Panc1 (cell line): ENCODE data around the gene GPR18. TPM values are rescaled to one million over a fixed set of nuclear protein-coding genes. Genes with fewer than 3 reads are reported as not detected.

Experiments
- ATAC-seq: fragments of 200-7000 bp; cut with Tn5 transposase; 2 replicates; pipeline ENCODE4 v1.9.1; 2020; ENCODE audit warnings: mild to moderate bottlenecking, moderate library complexity
- BruUV-seq: library from RNA; stranded (reverse); fragments of 400-500 nt; replicated peaks from 2 replicates; lab custom pipeline; 2021; lab: Mats Ljungman, UMichigan
- CTCF ChIA-PET: fragments of 300-600 bp; sonication (Branson Sonifier 250); formaldehyde crosslinking; loops from one replicate; lab custom pipeline; 2022; ENCODE audit warnings: antibody characterized with exemption; lab: Charles Lee
- POLR2A ChIA-PET: fragments of 300-600 bp; sonication (Branson Sonifier 250); formaldehyde crosslinking; loops from one replicate; lab custom pipeline; 2022; ENCODE audit warnings: antibody characterized with exemption; lab: Charles Lee
- DNase-seq: peaks from one replicate; pipeline ENCODE4 v3.0.0-alpha.2; 2010; ENCODE audit warnings: low read depth, low spot score
- H3K27ac ChIP-seq: 2 replicates; pipeline ENCODE4 v1.5.1; 2011; ENCODE audit warnings: mild to moderate bottlenecking, low read length, inconsistent platforms
- H3K27me3 ChIP-seq: fragments of 200-500 bp; sonication (Bioruptor generic); 2 replicates; pipeline ENCODE4 v1.6.0; 2014; ENCODE audit warnings: low read length, inconsistent platforms; ENCODE audit not compliant: control insufficient read depth, insufficient read depth
- H3K36me3 ChIP-seq: fragments of 200-500 bp; sonication (Bioruptor generic); 2 replicates; pipeline ENCODE4 v1.5.1; 2014; ENCODE audit warnings: inconsistent platforms, mild to moderate bottlenecking, low read length, moderate library complexity; ENCODE audit not compliant: control insufficient read depth, insufficient read depth
- H3K4me1 ChIP-seq: 2 replicates; pipeline ENCODE4 v1.5.1; 2011; ENCODE audit warnings: inconsistent platforms, mild to moderate bottlenecking, low read length, moderate library complexity; ENCODE audit not compliant: control insufficient read depth, insufficient read depth
- H3K4me3 ChIP-seq, 2 experiments: 2 replicates each; pipeline ENCODE4 v1.5.1; 2011 to 2012; ENCODE audit warnings: low read depth in 2 of 2, low read length in 2 of 2, mild to moderate bottlenecking in 2 of 2, inconsistent platforms in 1 of 2, moderate library complexity in 1 of 2
- H3K9me3 ChIP-seq: fragments of 200-500 bp; sonication (Bioruptor generic); 2 replicates; pipeline ENCODE4 v1.5.1; 2014; ENCODE audit warnings: low read depth, mild to moderate bottlenecking, inconsistent platforms, low read length, moderate library complexity; ENCODE audit not compliant: control insufficient read depth, insufficient read depth
- POLR2AphosphoS5 ChIP-seq: IDR thresholded peaks from 2 replicates; pipeline ENCODE4 v1.6.1; 2012; ENCODE audit warnings: mild to moderate bottlenecking, low read depth, low read length, moderate library complexity
- SIN3A ChIP-seq: IDR thresholded peaks from 2 replicates; pipeline ENCODE4 v1.6.1; 2012; ENCODE audit warnings: low read depth, mild to moderate bottlenecking, low read length, moderate library complexity, borderline replicate concordance; ENCODE audit not compliant: insufficient read depth
- TCF7L2 ChIP-seq: IDR thresholded peaks from 2 replicates; pipeline ENCODE4 v1.6.1; 2011; ENCODE audit warnings: mild to moderate bottlenecking, low read depth, low read length, inconsistent platforms
- in situ Hi-C: cut with HindIII; loops from 2 replicates; pipeline ENCODE4 v1.10.0; 2016; ENCODE audit warnings: low sequenced_read_pairs, low pct_unique_long_range_greater_than_20kb
- intact Hi-C: fragments of 100-400 bp; cut with micrococcal nuclease; formaldehyde crosslinking; loops from one replicate; pipeline ENCODE4 v1.10.0; 2022; ENCODE audit not compliant: unreplicated experiment
- total RNA-seq: library from RNA; stranded (reverse); gene quantifications from one replicate; pipeline ENCODE4 v1.2.1, GENCODE V29; 2021; ENCODE audit not compliant: unreplicated experiment
- TF ChIP-seq, protein P1 (sequence below): fragments of 450-650 bp; IDR thresholded peaks from 2 replicates; pipeline ENCODE4 v1.5.1; 2017; ENCODE audit warnings: mild to moderate bottlenecking
- TF ChIP-seq, protein P2 (sequence below), 2 experiments: IDR thresholded peaks; 2 replicates each; pipeline ENCODE4 v1.6.1; 2011 to 2012; ENCODE audit warnings: low read depth in 2 of 2, control low read depth in 1 of 2, low read length in 1 of 2, mild to moderate bottlenecking in 1 of 2, moderate library complexity in 1 of 2; ENCODE audit not compliant: insufficient read depth in 1 of 2

GPR18 gene
- total RNA-seq, 1 experiment from 2014 or later: not detected

DNA sequence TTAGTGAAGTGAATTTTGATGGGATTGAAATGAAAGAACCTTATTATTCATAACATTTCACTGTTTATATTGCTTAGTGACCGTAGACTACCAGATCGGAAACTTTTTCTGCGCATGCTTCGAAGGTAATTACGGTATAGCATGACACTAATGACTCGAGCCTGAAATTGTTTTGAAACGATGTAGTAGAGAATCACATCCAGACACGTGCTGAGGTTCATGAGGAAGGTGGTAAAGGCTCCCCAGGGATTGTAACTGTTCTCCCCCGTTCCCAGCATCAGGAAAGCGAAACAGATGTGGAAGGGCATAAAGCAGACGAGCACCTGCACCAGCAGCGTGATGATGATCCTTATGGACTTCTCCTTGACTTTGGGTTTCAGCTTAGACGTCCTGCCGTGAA lies 3.3 kb downstream of the GPR18 start:
- POLR2A ChIA-PET: no interaction called here
- no peaks in the 10 kb centered on the region; the same call in 1 of the 2 replicates for H3K36me3 ChIP-seq
- H3K4me1 ChIP-seq: no peaks in the 10 kb centered on the region
- H3K27ac ChIP-seq: no peak overlapping the region
- no peak for TF ChIP-seq SIN3A
- TF ChIP-seq TCF7L2: no peak
- TF ChIP-seq, protein P1, sequence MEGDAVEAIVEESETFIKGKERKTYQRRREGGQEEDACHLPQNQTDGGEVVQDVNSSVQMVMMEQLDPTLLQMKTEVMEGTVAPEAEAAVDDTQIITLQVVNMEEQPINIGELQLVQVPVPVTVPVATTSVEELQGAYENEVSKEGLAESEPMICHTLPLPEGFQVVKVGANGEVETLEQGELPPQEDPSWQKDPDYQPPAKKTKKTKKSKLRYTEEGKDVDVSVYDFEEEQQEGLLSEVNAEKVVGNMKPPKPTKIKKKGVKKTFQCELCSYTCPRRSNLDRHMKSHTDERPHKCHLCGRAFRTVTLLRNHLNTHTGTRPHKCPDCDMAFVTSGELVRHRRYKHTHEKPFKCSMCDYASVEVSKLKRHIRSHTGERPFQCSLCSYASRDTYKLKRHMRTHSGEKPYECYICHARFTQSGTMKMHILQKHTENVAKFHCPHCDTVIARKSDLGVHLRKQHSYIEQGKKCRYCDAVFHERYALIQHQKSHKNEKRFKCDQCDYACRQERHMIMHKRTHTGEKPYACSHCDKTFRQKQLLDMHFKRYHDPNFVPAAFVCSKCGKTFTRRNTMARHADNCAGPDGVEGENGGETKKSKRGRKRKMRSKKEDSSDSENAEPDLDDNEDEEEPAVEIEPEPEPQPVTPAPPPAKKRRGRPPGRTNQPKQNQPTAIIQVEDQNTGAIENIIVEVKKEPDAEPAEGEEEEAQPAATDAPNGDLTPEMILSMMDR: no peak
- TF ChIP-seq, protein P2, sequence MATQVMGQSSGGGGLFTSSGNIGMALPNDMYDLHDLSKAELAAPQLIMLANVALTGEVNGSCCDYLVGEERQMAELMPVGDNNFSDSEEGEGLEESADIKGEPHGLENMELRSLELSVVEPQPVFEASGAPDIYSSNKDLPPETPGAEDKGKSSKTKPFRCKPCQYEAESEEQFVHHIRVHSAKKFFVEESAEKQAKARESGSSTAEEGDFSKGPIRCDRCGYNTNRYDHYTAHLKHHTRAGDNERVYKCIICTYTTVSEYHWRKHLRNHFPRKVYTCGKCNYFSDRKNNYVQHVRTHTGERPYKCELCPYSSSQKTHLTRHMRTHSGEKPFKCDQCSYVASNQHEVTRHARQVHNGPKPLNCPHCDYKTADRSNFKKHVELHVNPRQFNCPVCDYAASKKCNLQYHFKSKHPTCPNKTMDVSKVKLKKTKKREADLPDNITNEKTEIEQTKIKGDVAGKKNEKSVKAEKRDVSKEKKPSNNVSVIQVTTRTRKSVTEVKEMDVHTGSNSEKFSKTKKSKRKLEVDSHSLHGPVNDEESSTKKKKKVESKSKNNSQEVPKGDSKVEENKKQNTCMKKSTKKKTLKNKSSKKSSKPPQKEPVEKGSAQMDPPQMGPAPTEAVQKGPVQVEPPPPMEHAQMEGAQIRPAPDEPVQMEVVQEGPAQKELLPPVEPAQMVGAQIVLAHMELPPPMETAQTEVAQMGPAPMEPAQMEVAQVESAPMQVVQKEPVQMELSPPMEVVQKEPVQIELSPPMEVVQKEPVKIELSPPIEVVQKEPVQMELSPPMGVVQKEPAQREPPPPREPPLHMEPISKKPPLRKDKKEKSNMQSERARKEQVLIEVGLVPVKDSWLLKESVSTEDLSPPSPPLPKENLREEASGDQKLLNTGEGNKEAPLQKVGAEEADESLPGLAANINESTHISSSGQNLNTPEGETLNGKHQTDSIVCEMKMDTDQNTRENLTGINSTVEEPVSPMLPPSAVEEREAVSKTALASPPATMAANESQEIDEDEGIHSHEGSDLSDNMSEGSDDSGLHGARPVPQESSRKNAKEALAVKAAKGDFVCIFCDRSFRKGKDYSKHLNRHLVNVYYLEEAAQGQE (IDR thresholded peaks at IDR 0.05; ENCODE audit: insufficient read depth in 1 of 2, low read depth in 2 of 2, low read length in 1 of 2): no peak
- TF ChIP-seq POLR2AphosphoS5: no peak
- no peak overlapping the region for H3K4me3 ChIP-seq
- no peaks in the 10 kb centered on the region for H3K9me3 ChIP-seq
- no peaks in the 10 kb centered on the region for H3K27me3 ChIP-seq
- intact Hi-C loops (no loop called here), in situ Hi-C loops (no loop called here)
- ATAC-seq: no peak
- CTCF ChIA-PET: no interaction called here
- DNase-seq: no peak
- BruUV-seq: no TSS peak

DNA sequence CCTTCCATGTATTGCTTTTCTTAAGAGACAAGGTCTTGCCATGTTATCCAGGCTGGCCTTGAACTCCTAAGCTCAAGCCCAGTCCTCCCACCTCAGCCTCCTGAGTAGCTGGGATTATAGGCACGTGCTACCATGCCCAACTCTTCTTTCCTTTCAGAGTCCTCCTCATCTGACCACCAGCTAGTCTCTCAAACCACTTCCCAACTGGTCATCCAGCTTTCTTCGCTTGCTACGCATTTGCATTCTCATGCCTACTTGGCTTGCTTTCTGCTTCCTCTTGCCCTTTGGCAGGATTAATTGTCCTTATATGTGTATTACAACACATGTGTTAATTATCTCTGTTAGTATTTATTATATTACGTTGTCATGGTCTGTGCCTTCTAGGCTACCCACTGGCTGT lies 6.3 kb downstream of the GPR18 start:
- POLR2A ChIA-PET: no interaction called here
- no peaks in the 10 kb centered on the region for H3K9me3 ChIP-seq
- TF ChIP-seq, protein P1: no peak
- TF ChIP-seq SIN3A (no peak), POLR2AphosphoS5 (no peak), TCF7L2 (no peak)
- TF ChIP-seq, protein P2 (IDR thresholded peaks at IDR 0.05; ENCODE audit: insufficient read depth in 1 of 2, low read depth in 2 of 2, low read length in 1 of 2): no peak
- H3K4me3 ChIP-seq: no peak overlapping the region
- no peaks in the 10 kb centered on the region for H3K36me3 ChIP-seq
- BruUV-seq: no TSS peak
- ATAC-seq: no peak
- no peak overlapping the region for H3K27ac ChIP-seq
- H3K4me1 ChIP-seq: no peaks in the 10 kb centered on the region
- no peak for DNase-seq
- in situ Hi-C loops (no loop called here), intact Hi-C loops (no loop called here)
- CTCF ChIA-PET: no interaction called here
- H3K27me3 ChIP-seq: no peaks in the 10 kb centered on the region
